ENCODE results near the gene LTBP4.
A peak's percentile ranks its signal among the peaks of the same experiment; 100 is the strongest.

LTBP4 gene

GRCh38 chr19:40576151-40576584 is 25.0 kb upstream of the LTBP4 start:
- peak overlapping the region; percentile 91 for H3K4me3 ChIP-seq (ENCODE audit: low read depth, low read length)
- TF ChIP-seq CTCF (IDR thresholded peaks at IDR 0.05; ENCODE audit: low read depth, low read length, missing control alignments) = no peak
- in situ Hi-C loops (cut with HindIII; ENCODE audit: low sequenced_read_pairs) = no loop called here
- no peak for DNase-seq (ENCODE audit: low read depth)

GRCh38 chr19:40576585-40577451 is 24.4 kb upstream of the LTBP4 start, which contains the start of gene SHKBP1:
Gene SHKBP1, plus strand, starts transcription at chr19:40576873. Its CDS starts 27 bp downstream, at chr19:40576900.
- in situ Hi-C loops (cut with HindIII; ENCODE audit: low sequenced_read_pairs) = no loop called here
- peak; percentile 86 for DNase-seq (ENCODE audit: low read depth)
- TF ChIP-seq CTCF (IDR thresholded peaks at IDR 0.05; ENCODE audit: low read depth, low read length, missing control alignments) = no peak
- peak within 1 kb of the TSS; percentile 91 for H3K4me3 ChIP-seq (ENCODE audit: low read depth, low read length)

GRCh38 chr19:40578442-40578908 is 22.7 kb upstream of the LTBP4 start:
- no peak for TF ChIP-seq CTCF (IDR thresholded peaks at IDR 0.05; ENCODE audit: low read depth, low read length, missing control alignments)
- H3K4me3 ChIP-seq (ENCODE audit: low read depth, low read length) = no peak overlapping the region
- in situ Hi-C loops (cut with HindIII; ENCODE audit: low sequenced_read_pairs) = no loop called here
- DNase-seq (ENCODE audit: low read depth) = no peak

GRCh38 chr19:40580619-40581018 is 20.6 kb upstream of the LTBP4 start:
- in situ Hi-C loops (cut with HindIII; ENCODE audit: low sequenced_read_pairs) = no loop called here
- TF ChIP-seq CTCF (IDR thresholded peaks at IDR 0.05; ENCODE audit: low read depth, low read length, missing control alignments) = no peak

GRCh38 chr19:40581531-40581930 is 19.6 kb upstream of the LTBP4 start:
- no peak overlapping the region for H3K4me3 ChIP-seq (ENCODE audit: low read depth, low read length)
- in situ Hi-C loops (cut with HindIII; ENCODE audit: low sequenced_read_pairs) = no loop called here
- no peak for DNase-seq (ENCODE audit: low read depth)
- TF ChIP-seq CTCF (IDR thresholded peaks at IDR 0.05; ENCODE audit: low read depth, low read length, missing control alignments) = no peak

More at GRCh38 chr19:40580619-40581018, 20.6 kb upstream of the LTBP4 start:
- no peak overlapping the region for H3K4me3 ChIP-seq (ENCODE audit: low read depth, low read length)
- DNase-seq (ENCODE audit: low read depth) = no peak

- in situ Hi-C loops (cut with HindIII; ENCODE audit: low sequenced_read_pairs) = no loop called here
- no peak for DNase-seq (ENCODE audit: low read depth)
- TF ChIP-seq CTCF (IDR thresholded peaks at IDR 0.05; ENCODE audit: low read depth, low read length, missing control alignments) = no peak
- no peak overlapping the region for H3K4me3 ChIP-seq (ENCODE audit: low read depth, low read length)
Observed at GRCh38 chr19:40582467-40582866, 18.7 kb upstream of the LTBP4 start.
